GM18520 (cell line): ENCODE results near the gene DNAJA4.

ENCODE experiments used
- ATAC-seq: cut with Tn5 transposase; IDR thresholded peaks from one replicate; pipeline ENCODE4 v1.9.1; 2021; ENCODE audit not compliant: unreplicated experiment

Gene DNAJA4

DNA sequence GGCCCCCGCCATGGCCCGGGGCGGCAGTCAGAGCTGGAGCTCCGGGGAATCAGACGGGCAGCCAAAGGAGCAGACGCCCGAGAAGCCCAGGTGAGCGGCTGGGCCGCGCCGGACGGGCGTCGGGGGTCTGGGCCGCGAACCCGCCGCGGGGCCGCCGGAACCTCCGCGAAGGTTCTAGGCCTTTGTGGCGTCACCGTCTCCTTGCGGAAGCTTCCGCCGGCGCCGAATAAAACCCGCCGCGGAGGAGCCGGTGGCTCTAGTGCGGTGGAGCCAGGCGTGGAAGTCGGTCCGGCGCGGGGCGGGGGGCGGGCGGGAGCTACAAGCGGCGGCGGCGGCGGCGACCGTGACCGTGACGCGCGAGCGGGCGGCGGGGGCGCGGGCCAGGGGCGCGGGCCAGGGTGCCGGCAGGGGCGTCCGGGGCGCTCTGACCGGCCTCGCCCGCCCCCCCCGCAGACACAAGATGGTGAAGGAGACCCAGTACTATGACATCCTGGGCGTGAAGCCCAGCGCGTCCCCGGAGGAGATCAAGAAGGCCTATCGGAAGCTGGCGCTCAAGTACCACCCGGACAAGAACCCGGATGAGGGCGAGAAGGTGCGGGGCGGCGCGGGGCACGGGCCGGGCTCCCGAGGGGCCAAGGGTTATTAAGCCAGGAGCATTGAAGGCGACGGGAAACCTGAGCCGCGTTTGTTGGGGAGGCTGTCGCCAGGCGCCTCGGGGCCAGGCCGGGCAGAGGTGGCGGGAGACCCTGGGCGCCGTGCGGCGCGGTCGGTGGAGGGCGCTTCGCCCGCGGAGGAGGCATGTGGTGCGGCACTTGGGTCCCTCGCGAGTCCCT, at the start of gene DNAJA4:
TSS of gene DNAJA4 (plus strand) at position 259 of the 833 bp plus-strand sequence. CDS start at position 461, 202 bp downstream.
- no peak for ATAC-seq

DNA sequence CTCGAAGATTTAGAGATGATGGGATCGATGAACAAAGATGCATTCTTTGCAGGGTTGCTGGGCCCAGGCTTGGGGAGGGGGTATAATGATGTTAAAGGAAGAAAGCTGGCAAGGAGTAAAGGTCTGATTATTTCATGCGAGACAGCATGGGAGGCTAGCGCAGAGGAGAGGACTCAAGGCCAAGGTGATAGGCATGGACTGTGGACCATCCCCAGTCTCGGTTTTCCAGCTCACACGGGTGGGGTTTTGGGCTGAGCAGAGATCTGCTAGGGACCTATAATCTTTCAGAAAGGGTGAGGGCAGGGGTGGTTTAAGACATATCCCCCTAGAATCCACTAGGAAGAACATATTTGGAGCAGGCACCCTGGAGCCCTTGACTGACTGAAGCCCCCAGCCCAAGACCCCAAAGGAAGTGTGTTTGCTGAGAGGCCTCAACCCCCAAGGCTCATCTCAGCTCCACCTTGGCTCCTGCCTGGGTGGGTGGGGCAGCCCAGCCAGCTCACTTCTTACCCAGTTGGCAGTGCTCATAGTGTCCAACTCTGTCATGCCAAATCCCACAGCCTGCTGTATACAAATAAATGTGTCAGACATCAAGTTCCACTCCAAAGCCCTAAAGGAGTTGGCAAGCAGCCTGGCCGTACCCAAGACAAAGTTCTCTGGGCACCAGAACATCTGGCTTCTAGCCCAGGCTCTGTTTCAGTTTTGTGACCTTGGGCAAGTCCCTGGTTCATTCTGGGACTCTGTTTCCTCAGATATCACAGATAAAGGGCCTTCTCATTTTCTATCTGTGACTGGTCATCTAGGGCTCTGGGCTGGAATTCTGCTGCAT, 47.9 kb upstream of the DNAJA4 start:
- no peak for ATAC-seq

DNA sequence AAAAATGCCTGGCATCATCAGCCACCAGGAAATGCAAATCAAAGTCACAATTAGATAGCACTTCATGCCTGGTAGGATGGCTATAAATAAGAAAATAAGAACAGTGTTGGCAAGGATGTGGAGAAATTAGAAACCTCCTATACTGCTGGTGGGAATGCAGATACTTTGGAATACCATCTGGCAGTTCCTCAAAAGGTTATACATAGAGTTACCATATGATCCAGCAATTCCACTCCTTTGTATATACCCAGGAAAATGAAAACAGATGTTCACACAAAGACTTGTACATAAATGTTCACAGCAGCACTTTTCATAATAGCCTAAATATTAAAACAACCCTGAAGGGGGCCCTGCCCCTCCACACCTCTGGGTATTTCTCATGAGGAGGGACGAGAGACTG, 43.6 kb upstream of the DNAJA4 start:
- ATAC-seq: no peak

DNA sequence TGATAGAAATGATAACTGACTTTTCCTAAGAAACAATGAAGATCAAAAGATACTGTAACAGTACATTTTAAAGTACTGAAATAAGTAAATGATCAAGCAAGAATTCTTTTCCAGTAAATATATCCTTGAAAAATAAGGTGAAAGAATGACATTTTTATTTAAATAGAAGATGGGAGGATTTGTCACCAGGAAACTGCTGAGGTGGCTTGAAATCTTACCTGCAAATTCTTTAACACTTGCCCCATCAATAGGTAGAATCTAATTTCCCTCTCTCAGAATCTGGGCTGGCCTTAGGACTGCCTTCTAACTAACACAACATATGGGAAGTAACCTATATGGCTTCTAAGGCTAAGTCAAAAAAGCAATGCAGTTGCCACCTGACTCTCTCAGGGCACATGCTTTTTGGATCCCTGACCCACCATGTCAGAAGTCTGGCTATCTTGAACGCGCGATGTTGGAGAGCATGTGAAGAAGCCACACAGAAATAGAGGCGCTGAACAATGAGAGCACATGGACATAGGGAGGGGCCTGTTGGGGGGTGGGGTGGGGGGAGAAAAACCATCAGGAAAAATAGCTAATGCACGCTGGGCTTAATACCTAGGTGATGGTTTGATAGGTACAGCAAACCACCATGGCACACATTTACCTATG, 41.5 kb upstream of the DNAJA4 start:
- ATAC-seq: no peak

DNA sequence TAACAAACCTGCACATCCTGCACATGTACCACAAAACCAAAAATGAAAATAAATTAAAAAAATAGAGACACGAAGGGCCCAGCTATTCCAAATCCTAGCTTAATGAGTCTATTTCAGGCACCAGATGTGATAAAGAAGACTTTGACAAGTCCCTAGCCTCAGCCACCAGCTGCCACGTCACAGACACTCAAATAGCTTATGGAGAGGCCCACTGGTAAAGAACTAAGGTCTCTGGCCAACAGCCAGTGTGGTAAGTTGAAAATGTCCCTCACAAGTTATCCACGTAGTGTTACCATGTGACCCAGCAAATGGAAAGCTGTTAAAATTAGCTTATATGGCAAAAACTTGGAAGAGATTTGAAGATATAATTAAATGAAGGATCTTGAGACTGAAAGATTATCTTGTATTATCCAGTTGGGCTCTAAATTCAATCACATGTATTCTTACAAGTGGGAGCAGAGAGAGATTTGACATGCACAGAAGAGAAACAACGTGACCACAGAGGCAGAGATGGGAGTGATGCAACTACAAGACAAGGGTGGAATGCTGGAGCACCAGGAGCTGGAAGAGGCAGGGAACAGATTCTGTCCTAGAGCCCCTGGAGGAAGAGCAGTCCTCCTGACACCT, 40.9 kb upstream of the DNAJA4 start:
- no peak for ATAC-seq

GRCh38 chr15:78224023-78224411, 40.3 kb upstream of the DNAJA4 start:
- ATAC-seq: no peak

- no peak for ATAC-seq
Observed at GRCh38 chr15:78225783-78226541, 38.4 kb upstream of the DNAJA4 start.

DNA sequence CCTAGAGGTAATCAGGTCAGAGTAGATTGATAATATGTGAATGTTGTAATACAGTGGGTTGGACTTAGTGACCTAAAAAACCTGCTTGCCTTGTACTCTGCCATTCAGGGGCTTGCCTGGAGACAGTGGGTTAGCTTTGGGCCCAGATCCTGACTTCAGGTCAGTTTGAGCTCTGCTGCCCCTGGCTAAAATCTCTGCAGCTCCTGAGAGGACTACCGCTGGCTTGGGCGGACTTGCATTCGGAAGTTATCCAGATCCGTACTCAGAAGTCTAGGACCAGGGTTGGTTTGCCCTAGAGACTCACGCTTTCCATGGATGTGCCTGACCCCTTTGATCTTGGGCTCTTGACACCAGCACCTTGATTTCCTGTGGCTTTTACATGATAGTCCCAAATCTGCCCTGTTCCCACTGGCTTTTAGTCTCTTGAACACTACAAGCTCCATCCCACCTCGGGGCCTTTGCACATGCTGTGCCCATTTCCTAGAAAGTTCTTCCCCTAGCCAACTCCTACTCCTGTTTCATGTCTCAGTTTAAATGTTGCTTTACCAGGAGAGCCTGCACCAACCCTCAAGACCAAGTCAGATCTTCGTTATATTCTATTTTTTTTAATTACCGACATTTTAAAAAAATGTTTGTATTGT, 35.9 kb upstream of the DNAJA4 start:
- no peak for ATAC-seq

GRCh38 chr15:78229431-78230406, 34.6 kb upstream of the DNAJA4 start:
- no peak for ATAC-seq

GRCh38 chr15:78232951-78233350, 31.4 kb upstream of the DNAJA4 start:
- no peak for ATAC-seq

DNA sequence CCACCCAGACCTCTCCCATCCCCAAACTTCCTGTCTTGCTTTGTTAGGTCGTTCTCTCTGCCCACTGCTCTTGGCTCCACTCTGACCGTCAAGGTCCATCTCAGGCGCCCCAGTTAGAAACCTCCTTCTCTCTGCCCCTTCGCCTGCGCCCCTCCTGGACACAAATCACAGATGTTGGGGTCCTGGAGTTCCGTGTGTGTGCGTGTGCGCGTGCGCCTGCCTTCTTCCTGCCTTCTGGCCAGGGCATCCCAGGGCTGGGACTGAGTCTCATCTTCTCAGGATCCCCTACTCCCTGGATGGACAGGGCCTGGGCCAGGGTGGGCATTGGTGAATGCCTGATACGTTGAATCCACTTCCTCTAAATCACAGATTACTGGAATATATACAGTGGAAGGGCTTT, 30.9 kb upstream of the DNAJA4 start:
- ATAC-seq: no peak

- no peak for ATAC-seq
Observed at GRCh38 chr15:78234515-78235040, 29.8 kb upstream of the DNAJA4 start, which contains the start of gene ACSBG1. ACSBG1 (minus strand) TSS chr15:78234565; CDS start chr15:78234501, 64 bp downstream.

DNA sequence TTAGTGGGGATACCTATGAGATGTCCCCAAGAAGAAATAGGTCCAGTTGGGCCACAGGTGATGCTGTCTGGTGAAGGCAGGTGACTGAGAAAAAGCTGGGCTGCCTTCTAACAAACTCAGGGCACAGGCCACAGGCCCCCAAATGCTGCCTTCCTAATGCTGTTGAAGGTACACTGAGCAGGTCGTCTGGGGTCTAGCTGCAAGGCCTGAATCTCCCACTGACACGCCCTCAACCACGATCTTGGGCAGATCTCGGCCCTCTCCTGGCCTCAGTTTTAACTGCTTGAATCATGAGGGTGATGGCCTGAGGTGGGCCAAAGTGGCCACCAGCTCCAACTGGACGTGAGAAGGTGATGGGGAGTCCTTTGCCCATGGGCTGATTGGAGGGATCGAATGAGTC, 27.9 kb upstream of the DNAJA4 start:
- ATAC-seq: no peak

- no peak for ATAC-seq
Observed at GRCh38 chr15:78237146-78237545, 27.2 kb upstream of the DNAJA4 start.

DNA sequence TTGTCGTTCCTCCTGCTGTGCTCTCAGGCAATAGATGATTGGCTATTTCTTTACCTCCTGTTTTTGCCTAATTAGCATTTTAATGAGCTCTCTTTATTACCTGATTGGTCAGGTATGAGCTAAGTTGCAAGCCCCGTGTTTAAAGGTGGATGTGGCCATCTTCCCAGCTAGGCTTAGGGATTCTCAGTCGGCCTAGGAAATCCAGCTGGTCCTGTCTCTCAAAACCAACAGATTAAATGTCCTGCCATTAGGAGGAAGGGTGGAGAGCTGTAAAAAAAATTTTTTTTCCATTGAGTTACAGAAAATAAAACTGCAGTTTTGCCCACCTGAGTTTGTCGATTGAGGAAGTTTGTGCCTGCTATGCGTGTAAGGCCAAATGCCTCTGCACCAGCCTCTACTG, 24.6 kb upstream of the DNAJA4 start:
- ATAC-seq: no peak

DNA sequence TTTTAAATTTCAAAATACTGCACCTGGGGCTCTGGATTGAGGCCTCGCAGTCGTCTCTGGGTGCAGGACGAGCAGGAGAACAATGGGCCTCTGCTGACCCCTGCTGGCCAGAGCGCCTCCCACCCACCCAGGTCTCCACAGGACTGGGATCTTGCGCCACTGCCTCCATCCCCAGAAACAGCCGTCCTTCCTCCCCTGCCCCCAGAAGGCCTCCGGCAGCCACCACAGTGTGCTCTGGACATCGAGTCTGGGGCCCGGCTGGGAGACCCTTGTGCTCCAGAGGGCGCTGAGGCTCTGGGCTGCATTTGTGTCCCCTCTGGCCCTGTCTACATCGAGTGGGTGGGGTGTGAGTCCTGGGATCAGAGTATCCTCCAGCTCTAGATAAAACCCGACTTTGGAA, 23.3 kb upstream of the DNAJA4 start:
- no peak for ATAC-seq

- no peak for ATAC-seq
Observed at GRCh38 chr15:78242128-78242527, 22.2 kb upstream of the DNAJA4 start.

DNA sequence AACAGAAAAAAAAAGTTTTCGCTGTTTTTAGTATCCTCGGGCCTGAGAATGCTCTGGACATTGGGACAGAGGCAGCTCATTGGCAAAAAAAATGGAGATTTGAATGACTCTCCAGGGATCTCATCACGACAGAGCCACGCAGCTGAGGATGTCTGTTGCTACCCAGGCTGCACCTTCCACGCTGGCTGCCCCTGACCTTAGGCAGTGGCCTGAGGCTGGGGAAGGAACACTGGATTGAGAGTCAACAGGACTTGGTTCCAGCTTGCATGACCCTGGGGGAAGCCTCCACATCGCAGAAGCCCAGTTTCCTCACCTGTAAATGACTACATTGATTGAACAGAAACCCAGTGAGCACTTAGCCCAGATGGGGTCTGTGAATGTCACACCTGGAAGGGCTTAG, 21.3 kb upstream of the DNAJA4 start:
- ATAC-seq: no peak
